Smooth muscle cell (in vitro differentiated cells): ENCODE results near the gene ARSI. TPM values are rescaled to one million over a fixed set of nuclear protein-coding genes. Genes with fewer than 3 reads are reported as not detected.

Source experiments
- DNase-seq: peaks from one replicate; lab custom pipeline; 2025; ENCODE audit not compliant: unreplicated experiment; lab: John Stamatoyannopoulos, UW
- H2AFZ ChIP-seq: fragments of 200-600 bp; sonication (generic); 2 replicates; pipeline ENCODE4 v1.6.0; 2016; ENCODE audit warnings: antibody characterized with exemption, low read depth, mild to moderate bottlenecking
- H3F3A ChIP-seq: fragments of 200-600 bp; sonication (generic); 2 replicates; pipeline ENCODE4 v1.6.0; 2017; ENCODE audit warnings: antibody characterized with exemption, low read depth
- H3K27ac ChIP-seq: fragments of 200-600 bp; sonication (generic); 2 replicates; pipeline ENCODE4 v1.5.1; 2016; ENCODE audit warnings: low read depth, mild to moderate bottlenecking
- H3K27me3 ChIP-seq: fragments of 200-600 bp; sonication (generic); 2 replicates; pipeline ENCODE4 v1.6.1; 2016; ENCODE audit warnings: low read depth, mild to moderate bottlenecking
- H3K36me3 ChIP-seq: fragments of 200-600 bp; sonication (generic); 2 replicates; pipeline ENCODE4 v1.5.1; 2016; ENCODE audit warnings: low read depth
- H3K4me1 ChIP-seq: fragments of 200-600 bp; sonication (generic); 2 replicates; pipeline ENCODE4 v1.5.1; 2016; ENCODE audit warnings: low read depth
- H3K4me2 ChIP-seq: fragments of 200-600 bp; sonication (generic); 2 replicates; pipeline ENCODE4 v1.6.0; 2016; ENCODE audit warnings: mild to moderate bottlenecking
- H3K4me3 ChIP-seq: fragments of 200-600 bp; sonication (generic); 2 replicates; pipeline ENCODE4 v1.5.1; 2016; ENCODE audit warnings: mild to moderate bottlenecking
- H3K79me2 ChIP-seq: fragments of 200-600 bp; sonication (generic); 2 replicates; pipeline ENCODE4 v1.6.0; 2016; ENCODE audit warnings: low read depth, mild to moderate bottlenecking
- H3K9ac ChIP-seq: fragments of 200-600 bp; sonication (generic); 2 replicates; pipeline ENCODE4 v1.6.0; 2016; ENCODE audit warnings: low read depth
- H3K9me3 ChIP-seq: fragments of 200-600 bp; sonication (generic); replicated peaks from 2 replicates; pipeline ENCODE4 v1.5.1; 2016; ENCODE audit warnings: low read depth
- H4K20me1 ChIP-seq: fragments of 200-600 bp; sonication (generic); 2 replicates; pipeline ENCODE4 v1.6.0; 2016; ENCODE audit warnings: low read depth
- CTCF ChIP-seq: fragments of 200-600 bp; sonication (generic); IDR thresholded peaks from 2 replicates; pipeline ENCODE4 v1.5.1; 2017; ENCODE audit warnings: borderline replicate concordance, mild to moderate bottlenecking, antibody characterized with exemption; ENCODE audit not compliant: insufficient read depth, poor library complexity, severe bottlenecking
- WGBS: methylation state at CpG from one replicate; pipeline ENCODE4 v1.1.7; 2016; ENCODE audit warnings: low lambda C conversion rate; 5-methylcytosine and 5-hydroxymethylcytosine counted together
- polyA plus RNA-seq: library from polyadenylated mRNA; unstranded; fragments of >200 nt; fragmentation: Nextera tagmentation; extraction: Ambion mirVana; gene quantifications from 2 replicates; pipeline ENCODE4 v1.2.1, GENCODE V29; 2016
- total RNA-seq: library from RNA; depleted of rRNA; stranded (reverse); fragments of >200 nt; gene quantifications from 2 replicates; pipeline ENCODE4 v1.2.3, GENCODE V29; 2014

Gene ARSI
- total RNA-seq, result 68.9 and 72.8 TPM in 2 replicates
- polyA plus RNA-seq, result 55.9 and 87.6 TPM in 2 replicates

- Histone ChIP-seq H3K9ac (peak within 1 kb of the TSS; percentile 69), H3K4me1 (peaks cover 42% of the 10 kb centered on the region), H4K20me1 (peaks cover 6% of the 10 kb centered on the region)
These were observed at the start of gene ARSI for GRCh38 chr5:150302301-150303069. Gene ARSI (minus strand): TSS chr5:150302905. CDS start chr5:150302373, 532 bp downstream.

DNA sequence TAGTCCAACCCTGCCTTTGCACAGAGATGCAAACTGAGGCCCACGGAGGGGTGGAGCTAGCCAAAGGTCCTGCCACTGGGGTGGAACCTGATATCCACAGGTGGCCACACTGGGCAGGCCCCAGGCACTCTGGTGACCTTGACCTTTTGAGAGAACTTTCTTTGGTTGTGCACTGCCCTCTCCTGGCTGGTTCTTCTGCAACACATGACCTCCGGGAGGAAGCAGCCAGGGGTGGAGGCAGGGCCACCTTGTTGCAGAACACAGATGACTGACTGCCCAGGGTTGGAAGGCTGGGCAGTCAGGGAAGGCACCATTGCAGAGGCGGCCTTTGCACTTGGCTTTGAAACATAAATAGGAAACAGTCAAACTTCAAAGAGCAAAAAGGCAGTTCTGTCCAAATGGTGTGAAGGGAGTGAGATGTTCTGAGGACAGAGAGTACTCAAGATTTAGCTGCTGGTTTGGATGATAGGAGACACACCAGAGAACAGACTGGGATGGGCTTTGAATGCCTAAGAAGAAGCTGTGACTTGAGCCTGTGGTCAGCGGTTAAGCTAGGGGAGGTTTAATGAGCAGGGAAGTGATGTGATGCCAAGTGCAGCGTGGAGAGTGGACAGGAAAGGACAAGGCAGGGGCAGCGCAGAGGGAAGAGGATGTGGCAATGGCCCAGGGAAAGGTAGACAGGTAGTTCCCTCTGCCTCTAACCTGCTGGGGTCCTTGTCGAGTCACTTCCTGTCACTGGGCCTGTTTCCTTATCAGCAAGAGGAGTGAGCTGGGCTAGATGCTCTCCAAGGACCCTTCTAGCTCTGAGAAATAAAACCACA, 48.0 kb upstream of the ARSI start:
- no peaks in the 10 kb centered on the region for H4K20me1 ChIP-seq
- DNase-seq, result peak; percentile 9
- H3K9ac ChIP-seq, result no peak overlapping the region
- no peak overlapping the region for H2AFZ ChIP-seq
- H3K4me2 ChIP-seq, result no peak overlapping the region
- no peaks in the 10 kb centered on the region for H3K79me2 ChIP-seq
- peak; percentile 73 for TF ChIP-seq CTCF
- no peak overlapping the region for H3K4me3 ChIP-seq
- no peaks in the 10 kb centered on the region for H3K9me3 ChIP-seq
- H3K4me1 ChIP-seq, result no peaks in the 10 kb centered on the region
- no peaks in the 10 kb centered on the region for H3K27me3 ChIP-seq
- H3K36me3 ChIP-seq, result no peaks in the 10 kb centered on the region
- H3F3A ChIP-seq, result no peaks in the 10 kb centered on the region
- 48% methylated on average over 7 of the region's 7 CpGs for WGBS
- H3K27ac ChIP-seq, result no peak overlapping the region

More at GRCh38 chr5:150302301-150303069, at the start of gene ARSI:
- Histone ChIP-seq H3K9me3 (no peaks in the 10 kb centered on the region), H3K27me3 (no peaks in the 10 kb centered on the region), H3F3A (peaks cover 47% of the 10 kb centered on the region), H3K4me2 (peak within 1 kb of the TSS; percentile 88), H3K27ac (peak within 1 kb of the TSS; percentile 96), H3K4me3 (peak within 1 kb of the TSS; percentile 58), H2AFZ (peak within 1 kb of the TSS; percentile 83), H3K36me3 (no peaks in the 10 kb centered on the region), H3K79me2 (peaks cover 11% of the 10 kb centered on the region)
- DNase-seq, result no peak
- peak; percentile 32 for TF ChIP-seq CTCF
- 3% methylated on average over 48 of the region's 63 CpGs for WGBS

GRCh38 chr5:150349681-150350275, 47.1 kb upstream of the ARSI start:
- 87% methylated on average over 6 of the region's 6 CpGs for WGBS
- Histone ChIP-seq H3F3A (no peaks in the 10 kb centered on the region), H3K9ac (no peak overlapping the region), H3K27ac (no peak overlapping the region), H3K9me3 (no peaks in the 10 kb centered on the region), H3K4me3 (no peak overlapping the region), H3K4me2 (no peak overlapping the region), H3K36me3 (no peaks in the 10 kb centered on the region), H4K20me1 (no peaks in the 10 kb centered on the region), H2AFZ (no peak overlapping the region), H3K27me3 (no peaks in the 10 kb centered on the region), H3K4me1 (no peaks in the 10 kb centered on the region), H3K79me2 (no peaks in the 10 kb centered on the region)
- TF ChIP-seq CTCF, result no peak
- no peak for DNase-seq
